ENCODE results near the gene C20orf202. TPM values are rescaled to one million over a fixed set of nuclear protein-coding genes. Genes with fewer than 3 reads are reported as not detected.
A peak's percentile ranks its signal among the peaks of the same experiment; 100 is the strongest.

The C20orf202 gene
- total RNA-seq, 4 donors from 2014 or later = 0.49 to 1.4 (median 0.52) TPM; not detected in 1

GRCh38 chr20:1196634-1197033 lies 6.6 kb upstream of the C20orf202 start:
- intact Hi-C loops (cut with DNase I; ENCODE audit: low total_unique reads) = no loop called here
- 88 to 89% methylated on average over 2 of the region's 2 CpGs for WGBS, 2 donors
- peak in 1 of 2 donors; percentile 50 for DNase-seq (ENCODE audit: low spot score in 2 of 2)
- H3K4me3 ChIP-seq (ENCODE audit: low read depth, poor library complexity, severe bottlenecking) = no peak overlapping the region
- no peak for TF ChIP-seq CTCF (IDR thresholded peaks at IDR 0.05)
- no peak for TF ChIP-seq POLR2A (IDR thresholded peaks at IDR 0.05)

- peak in 1 of 2 donors; percentile 26 for DNase-seq (ENCODE audit: low spot score in 2 of 2)
- H3K4me3 ChIP-seq (ENCODE audit: low read depth, poor library complexity, severe bottlenecking) = no peak overlapping the region
- TF ChIP-seq POLR2A (IDR thresholded peaks at IDR 0.05) = no peak
- TF ChIP-seq CTCF (IDR thresholded peaks at IDR 0.05) = no peak
- intact Hi-C loops (cut with DNase I; ENCODE audit: low total_unique reads) = no loop called here
- 76 to 78% methylated on average over 7 of the region's 7 CpGs for WGBS, 2 donors
Measured at GRCh38 chr20:1197801-1198200, 5.5 kb upstream of the C20orf202 start.

- intact Hi-C loops (cut with DNase I; ENCODE audit: low total_unique reads) = no loop called here
- TF ChIP-seq CTCF (IDR thresholded peaks at IDR 0.05) (no peak), POLR2A (IDR thresholded peaks at IDR 0.05) (no peak)
- no peak overlapping the region for H3K4me3 ChIP-seq (ENCODE audit: low read depth, poor library complexity, severe bottlenecking)
- 88 to 89% methylated on average over 5 of the region's 5 CpGs for WGBS, 2 donors
- DNase-seq (ENCODE audit: low spot score in 2 of 2) = peak in 1 of 2 donors; percentile 76
Measured at GRCh38 chr20:1198751-1199150, 4.5 kb upstream of the C20orf202 start.

GRCh38 chr20:1199212-1199873 lies 3.9 kb upstream of the C20orf202 start:
- WGBS, 2 donors = 66 to 68% methylated on average over 7 of the region's 7 CpGs
- intact Hi-C loops (cut with DNase I; ENCODE audit: low total_unique reads) = no loop called here
- peak in 1 of 2 donors; percentile 9 for DNase-seq (ENCODE audit: low spot score in 2 of 2)
- H3K4me3 ChIP-seq (ENCODE audit: low read depth, poor library complexity, severe bottlenecking) = no peak overlapping the region
- no peak for TF ChIP-seq POLR2A (IDR thresholded peaks at IDR 0.05)
- no peak for TF ChIP-seq CTCF (IDR thresholded peaks at IDR 0.05)

- no peak overlapping the region for H3K4me3 ChIP-seq (ENCODE audit: low read depth, poor library complexity, severe bottlenecking)
- TF ChIP-seq POLR2A (IDR thresholded peaks at IDR 0.05) = no peak
- TF ChIP-seq CTCF (IDR thresholded peaks at IDR 0.05) = no peak
- 63 to 80% methylated on average over 1 of the region's 1 CpG for WGBS, 2 donors
- peak in 1 of 2 donors; percentile 1 for DNase-seq (ENCODE audit: low spot score in 2 of 2)
- intact Hi-C loops (cut with DNase I; ENCODE audit: low total_unique reads) = no loop called here
Measured at GRCh38 chr20:1199964-1200363, 3.3 kb upstream of the C20orf202 start.

GRCh38 chr20:1203630-1204029 lies 376 bp downstream of the C20orf202 start:
- DNase-seq (ENCODE audit: low spot score in 2 of 2) = peak in 1 of 2 donors; percentile 3
- intact Hi-C loops (cut with DNase I; ENCODE audit: low total_unique reads) = no loop called here
- H3K4me3 ChIP-seq (ENCODE audit: low read depth, poor library complexity, severe bottlenecking) = no peak overlapping the region
- 42 to 54% methylated on average over 5 of the region's 5 CpGs for WGBS, 2 donors
- TF ChIP-seq CTCF (IDR thresholded peaks at IDR 0.05) = no peak
- no peak for TF ChIP-seq POLR2A (IDR thresholded peaks at IDR 0.05)

All from lower leg skin (tissue), 4 donors.